ENCODE data around the gene MTMR2. TPM values are rescaled to one million over a fixed set of nuclear protein-coding genes. Genes with fewer than 3 reads are reported as not detected.

The MTMR2 gene
- total RNA-seq, 1 experiment from 2014 or later, result 75.2 TPM

DNA sequence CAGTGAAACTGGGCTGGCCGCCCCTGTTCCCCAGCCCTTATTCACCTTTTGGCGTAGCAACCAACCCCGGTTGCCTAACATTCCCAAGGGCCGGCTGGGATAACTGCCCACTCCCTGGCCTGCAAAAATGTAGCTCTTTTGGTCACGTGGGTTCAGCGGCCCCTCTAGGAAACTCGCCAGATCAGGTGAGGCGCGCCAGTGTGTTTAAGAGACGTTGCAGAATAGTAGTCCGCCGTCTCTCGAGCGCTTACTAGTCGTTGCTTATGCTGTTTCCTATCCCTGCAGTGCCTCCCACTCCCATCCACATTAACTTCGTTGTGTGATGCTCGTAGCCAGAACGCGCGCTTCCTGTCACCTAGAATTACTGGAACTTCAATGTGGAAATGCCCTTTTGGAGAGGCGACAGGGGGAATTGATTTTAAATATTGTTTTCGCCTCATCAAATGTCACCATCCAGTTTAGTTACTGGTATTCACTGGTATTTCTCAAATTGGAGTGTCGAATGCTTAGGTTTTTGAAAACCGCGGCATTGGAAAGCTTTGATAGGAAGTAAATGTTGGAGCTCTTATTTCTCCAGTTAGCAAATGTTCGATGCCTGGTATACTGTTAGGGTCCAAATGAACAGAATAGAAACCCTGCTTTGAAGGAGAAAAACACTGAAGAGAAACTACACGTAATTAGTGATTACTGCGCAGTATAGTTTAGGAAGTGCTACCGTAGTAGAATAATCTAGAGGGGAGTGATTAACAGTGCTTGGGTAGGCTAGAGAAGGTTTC lies 132.8 kb downstream of the MTMR2 start:
- DNase-seq, result peak; percentile 88 to 89
- ChIA-PET POLR2A (interaction anchor here (0.5 to 3.7 kb wide), 17 partner anchors 10 to 724 kb away, joined by 3 to 32 read pairs (median 3); partner anchors contain the start of genes CCDC82, JRKL, SESN3 and SRSF8), CTCF (interaction anchor here (0.6 to 2.1 kb wide), 11 partner anchors 8 to 724 kb away, joined by 3 to 5 read pairs (median 4); partner anchors contain the start of genes CCDC82, JRKL and SRSF8)
- Mint-ChIP-seq H3K4me3 (ENCODE audit: unreplicated experiment) (peak overlapping the region; percentile 72), H3K4me1 (ENCODE audit: low read depth, unreplicated experiment) (peaks cover 23% of the 10 kb centered on the region), H3K27me3 (ENCODE audit: insufficient read depth, unreplicated experiment) (no peaks in the 10 kb centered on the region), H3K27ac (ENCODE audit: unreplicated experiment) (peak overlapping the region; percentile 100), H3K9me3 (ENCODE audit: unreplicated experiment) (no peaks in the 10 kb centered on the region), H3K36me3 (ENCODE audit: insufficient read depth, unreplicated experiment) (peaks cover 37% of the 10 kb centered on the region)
- H3K9me3 ChIP-seq, result no peaks in the 10 kb centered on the region
- no peaks in the 10 kb centered on the region for H3K36me3 ChIP-seq (ENCODE audit: control insufficient read depth, insufficient read depth, low read length)
- TF ChIP-seq, protein P1, sequence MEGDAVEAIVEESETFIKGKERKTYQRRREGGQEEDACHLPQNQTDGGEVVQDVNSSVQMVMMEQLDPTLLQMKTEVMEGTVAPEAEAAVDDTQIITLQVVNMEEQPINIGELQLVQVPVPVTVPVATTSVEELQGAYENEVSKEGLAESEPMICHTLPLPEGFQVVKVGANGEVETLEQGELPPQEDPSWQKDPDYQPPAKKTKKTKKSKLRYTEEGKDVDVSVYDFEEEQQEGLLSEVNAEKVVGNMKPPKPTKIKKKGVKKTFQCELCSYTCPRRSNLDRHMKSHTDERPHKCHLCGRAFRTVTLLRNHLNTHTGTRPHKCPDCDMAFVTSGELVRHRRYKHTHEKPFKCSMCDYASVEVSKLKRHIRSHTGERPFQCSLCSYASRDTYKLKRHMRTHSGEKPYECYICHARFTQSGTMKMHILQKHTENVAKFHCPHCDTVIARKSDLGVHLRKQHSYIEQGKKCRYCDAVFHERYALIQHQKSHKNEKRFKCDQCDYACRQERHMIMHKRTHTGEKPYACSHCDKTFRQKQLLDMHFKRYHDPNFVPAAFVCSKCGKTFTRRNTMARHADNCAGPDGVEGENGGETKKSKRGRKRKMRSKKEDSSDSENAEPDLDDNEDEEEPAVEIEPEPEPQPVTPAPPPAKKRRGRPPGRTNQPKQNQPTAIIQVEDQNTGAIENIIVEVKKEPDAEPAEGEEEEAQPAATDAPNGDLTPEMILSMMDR (IDR thresholded peaks at IDR 0.05; ENCODE audit: insufficient read depth in 1 of 2, low read depth in 1 of 2, low read length in 1 of 2, severe bottlenecking in 1 of 2, unreplicated experiment in 1 of 2), result no peak
- TSS peak; percentile 44 for BruUV-seq (replicated peaks)
- H3K4me3 ChIP-seq (ENCODE audit: low read depth, low read length), result peak overlapping the region; percentile 72
- intact Hi-C loops (cut with micrococcal nuclease; ENCODE audit: unreplicated experiment), result loop anchor here (2.0 to 5.0 kb wide), 3 partner anchors 636 to 818 kb away; partner anchors contain the start of genes CWC15, KDM4D and SRSF8
- no peaks in the 10 kb centered on the region for H3K27me3 ChIP-seq (replicated peaks; ENCODE audit: control insufficient read depth, insufficient read depth, low read length)
- peaks cover 19% of the 10 kb centered on the region; the same call in 1 of the 2 replicates for H3K4me1 ChIP-seq

DNA sequence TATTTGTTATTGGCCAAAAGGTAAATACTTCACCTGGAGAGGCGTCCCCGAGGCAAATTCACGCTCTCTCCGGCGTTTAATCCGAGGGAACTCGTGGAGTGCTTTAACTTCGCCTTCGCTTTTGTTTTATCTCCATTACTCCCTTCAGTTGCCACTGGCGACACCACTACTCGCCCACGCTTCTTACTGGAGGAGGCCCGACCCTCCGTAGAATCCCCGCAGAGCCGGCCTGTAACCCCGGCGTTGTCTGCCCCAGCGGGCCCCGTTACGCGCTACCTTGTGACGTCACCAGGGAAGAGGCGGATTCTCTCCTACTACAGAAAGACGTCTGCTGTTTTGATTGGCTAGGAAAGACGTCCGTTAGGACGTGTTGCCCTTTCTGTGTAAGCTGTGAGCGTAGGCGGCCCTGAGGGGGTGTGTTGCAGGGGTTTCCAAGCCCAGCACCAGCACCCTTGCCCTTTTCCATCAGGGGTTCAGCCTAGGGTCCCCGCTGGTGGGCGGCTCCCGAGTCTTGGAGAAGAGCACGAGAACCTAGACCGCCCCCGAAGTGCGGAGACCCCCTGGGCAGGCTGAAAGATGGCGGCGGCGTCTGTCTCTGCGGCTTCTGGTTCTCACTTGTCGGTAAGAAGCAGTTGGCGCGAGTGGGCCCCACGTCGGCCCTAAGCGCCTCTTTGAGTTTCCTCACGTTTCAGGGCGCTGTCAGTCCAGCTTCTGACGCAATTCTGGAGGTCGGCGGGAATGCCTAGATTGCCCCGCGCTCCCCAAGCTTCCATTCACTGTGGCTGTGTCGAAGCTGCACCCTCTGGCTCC lies 133.6 kb downstream of the MTMR2 start, which contains the start of gene CEP57:
Gene CEP57 (plus strand): TSS at position 376 of the 810 bp plus-strand sequence. CDS start 201 bp downstream, at position 577.
- Mint-ChIP-seq H3K27me3 (ENCODE audit: insufficient read depth, unreplicated experiment) (no peaks in the 10 kb centered on the region), H3K4me3 (ENCODE audit: unreplicated experiment) (peak within 1 kb of the TSS; percentile 72), H3K27ac (ENCODE audit: unreplicated experiment) (peak within 1 kb of the TSS; percentile 100), H3K4me1 (ENCODE audit: low read depth, unreplicated experiment) (peaks cover 23% of the 10 kb centered on the region), H3K9me3 (ENCODE audit: unreplicated experiment) (no peaks in the 10 kb centered on the region), H3K36me3 (ENCODE audit: insufficient read depth, unreplicated experiment) (peaks cover 45% of the 10 kb centered on the region)
- TSS peak; percentile 22 for BruUV-seq (replicated peaks)
- intact Hi-C loops (cut with micrococcal nuclease; ENCODE audit: unreplicated experiment), result loop anchor here (2.0 to 5.0 kb wide), 3 partner anchors 636 to 818 kb away; partner anchors contain the start of genes CWC15, KDM4D and SRSF8
- peaks cover 19% of the 10 kb centered on the region; the same call in 1 of the 2 replicates for H3K4me1 ChIP-seq
- no peaks in the 10 kb centered on the region for H3K9me3 ChIP-seq
- ChIA-PET CTCF (interaction anchor here (0.6 to 2.1 kb wide), 15 partner anchors 34 to 723 kb away, joined by 3 to 9 read pairs (median 4); partner anchors contain the start of genes CCDC82, JRKL, MAML2 and SESN3), POLR2A (interaction anchor here (0.6 to 3.7 kb wide), 22 partner anchors 14 to 1662 kb away, joined by 3 to 32 read pairs (median 4); partner anchors contain the start of genes CCDC82, CWC15, JRKL and KDM4D)
- peak; percentile 99 for DNase-seq
- no peaks in the 10 kb centered on the region for H3K27me3 ChIP-seq (replicated peaks; ENCODE audit: control insufficient read depth, insufficient read depth, low read length)
- peak within 1 kb of the TSS; percentile 72 for H3K4me3 ChIP-seq (ENCODE audit: low read depth, low read length)
- TF ChIP-seq, protein P1 (IDR thresholded peaks at IDR 0.05; ENCODE audit: insufficient read depth in 1 of 2, low read depth in 1 of 2, low read length in 1 of 2, severe bottlenecking in 1 of 2, unreplicated experiment in 1 of 2), result no peak
- no peaks in the 10 kb centered on the region for H3K36me3 ChIP-seq (ENCODE audit: control insufficient read depth, insufficient read depth, low read length)
